ENCODE measurements around the gene RFX2. TPM values are rescaled to one million over a fixed set of nuclear protein-coding genes. Genes with fewer than 3 reads are reported as not detected.

RFX2 gene
- polyA plus RNA-seq, 2 of the 4 experiments (the other 2 are of a cell fraction): 3.7 to 3.9 TPM

- CTCF ChIA-PET: interaction anchor here (0.9 to 9.0 kb wide), 5 partner anchors 11 to 148 kb away, joined by 3 to 47 read pairs (median 4); no protein-coding TSS in a partner anchor
- peaks cover 30% of the 10 kb centered on the region; the same call in 2 of the 3 replicates for H3K4me1 ChIP-seq
- no peak for DNase-seq (ENCODE audit: low read depth in 1 of 2, low spot score in 1 of 2)
- WGBS (ENCODE audit: missing lambda C conversion rate): 90% methylated on average over 18 of the region's 18 CpGs
- TF ChIP-seq BHLHE40 (IDR thresholded peaks at IDR 0.05; ENCODE audit: low read depth, low read length) (no peak), POLR2A (IDR thresholded peaks at IDR 0.05; ENCODE audit: low read length) (no peak)
- H3K27ac ChIP-seq: no peak overlapping the region
- no peaks in the 10 kb centered on the region for H3K9me3 ChIP-seq
- no peak for FAIRE-seq
- POLR2A ChIA-PET: interaction anchor here (1.1 kb wide), 1 partner anchor 124 kb away, joined by 3 read pairs; no protein-coding TSS in a partner anchor
- H3K4me2 ChIP-seq: no peak overlapping the region
- H3K4me3 ChIP-seq: no peak overlapping the region
- ATAC-seq: no peak
These were observed 157.9 kb downstream of the RFX2 start for GRCh38 chr19:5952193-5953029.

DNA sequence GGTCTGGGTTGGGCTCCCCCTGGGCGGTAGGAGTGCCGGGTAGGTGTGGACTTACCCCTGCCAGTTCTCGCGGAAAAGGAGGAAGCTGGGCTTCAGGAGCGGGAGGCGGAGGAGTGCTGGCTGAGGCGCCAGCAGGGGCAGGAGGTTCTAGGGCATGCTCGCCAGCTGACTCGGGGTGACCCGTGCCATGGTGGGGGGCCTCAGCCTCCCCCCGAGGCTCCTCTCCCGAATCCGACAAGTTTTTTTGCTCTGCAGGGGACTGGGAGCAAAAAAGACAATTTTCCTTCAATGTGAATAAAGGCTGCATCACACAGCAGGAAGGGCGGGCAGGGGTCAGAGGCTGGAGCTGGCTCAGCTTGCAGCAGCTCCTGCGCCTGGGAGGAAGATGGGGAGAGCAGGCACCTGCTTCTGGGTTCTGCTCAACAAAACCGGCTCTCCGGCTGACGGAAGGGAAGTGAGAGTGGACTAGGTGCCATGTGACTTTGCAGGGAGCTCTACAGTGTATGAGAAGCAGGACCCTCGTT, 158.9 kb downstream of the RFX2 start:
- no peak for ATAC-seq
- ChIA-PET POLR2A (interaction anchor here (1.1 kb wide), 1 partner anchor 123 kb away, joined by 3 read pairs; no protein-coding TSS in a partner anchor), CTCF (interaction anchor here (0.7 to 9.0 kb wide), 3 partner anchors 11 to 34 kb away, joined by 3 to 47 read pairs (median 3); no protein-coding TSS in a partner anchor)
- Histone ChIP-seq H3K4me3 (no peak overlapping the region), H3K9me3 (no peaks in the 10 kb centered on the region), H3K4me1 (peaks cover 30% of the 10 kb centered on the region; the same call in 2 of the 3 replicates), H3K27ac (no peak overlapping the region), H3K4me2 (no peak overlapping the region)
- TF ChIP-seq ZC3H11A (IDR thresholded peaks at IDR 0.05): no peak
- no peak for TF ChIP-seq ELK1 (IDR thresholded peaks at IDR 0.05; ENCODE audit: low read depth, low read length)
- no peak for TF ChIP-seq RFX5 (IDR thresholded peaks at IDR 0.05)
- TF ChIP-seq, protein P1, sequence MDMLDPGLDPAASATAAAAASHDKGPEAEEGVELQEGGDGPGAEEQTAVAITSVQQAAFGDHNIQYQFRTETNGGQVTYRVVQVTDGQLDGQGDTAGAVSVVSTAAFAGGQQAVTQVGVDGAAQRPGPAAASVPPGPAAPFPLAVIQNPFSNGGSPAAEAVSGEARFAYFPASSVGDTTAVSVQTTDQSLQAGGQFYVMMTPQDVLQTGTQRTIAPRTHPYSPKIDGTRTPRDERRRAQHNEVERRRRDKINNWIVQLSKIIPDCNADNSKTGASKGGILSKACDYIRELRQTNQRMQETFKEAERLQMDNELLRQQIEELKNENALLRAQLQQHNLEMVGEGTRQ (IDR thresholded peaks at IDR 0.05): no peak
- no peak for TF ChIP-seq MYC (IDR thresholded peaks at IDR 0.05; ENCODE audit: borderline replicate concordance, low read length)
- TF ChIP-seq CBX2 (IDR thresholded peaks at IDR 0.05; ENCODE audit: borderline replicate concordance, low read depth): no peak
- no peak for TF ChIP-seq MAFK (IDR thresholded peaks at IDR 0.05; ENCODE audit: partially characterized antibody)
- TF ChIP-seq JUNB (IDR thresholded peaks at IDR 0.05): no peak
- TF ChIP-seq RCOR1 (IDR thresholded peaks at IDR 0.05; ENCODE audit: low read depth, low read length): no peak
- 89% methylated on average over 15 of the region's 19 CpGs for WGBS (ENCODE audit: missing lambda C conversion rate)
- DNase-seq (ENCODE audit: low read depth in 1 of 2, low spot score in 1 of 2): no peak
- FAIRE-seq: no peak

- Histone ChIP-seq H3K4me3 (no peak overlapping the region), H3K27ac (no peak overlapping the region), H3K4me2 (no peak overlapping the region), H3K9me3 (no peaks in the 10 kb centered on the region), H3K4me1 (peaks cover 27% of the 10 kb centered on the region; the same call in 2 of the 3 replicates)
- CTCF ChIA-PET: interaction anchor here (0.7 to 9.0 kb wide), 2 partner anchors 12 to 17 kb away, joined by 3 to 47 read pairs; no protein-coding TSS in a partner anchor
- WGBS (ENCODE audit: missing lambda C conversion rate): 87% methylated on average over 3 of the region's 3 CpGs
- TF ChIP-seq MYC (IDR thresholded peaks at IDR 0.05; ENCODE audit: borderline replicate concordance, low read length) (no peak), SMC3 (IDR thresholded peaks at IDR 0.05) (no peak), KDM1A (IDR thresholded peaks at IDR 0.05; ENCODE audit: low read depth) (no peak), NFE2L2 (conservative IDR thresholded peaks at IDR 0.05; ENCODE audit: low read length) (no peak), REST (IDR thresholded peaks at IDR 0.05) (no peak), NPAS2 (CRISPR knock-in tag; IDR thresholded peaks at IDR 0.05; ENCODE audit: borderline replicate concordance) (no peak), MAFK (IDR thresholded peaks at IDR 0.05; ENCODE audit: partially characterized antibody) (no peak), MAX (IDR thresholded peaks at IDR 0.05) (no peak), HDAC2 (IDR thresholded peaks at IDR 0.05) (no peak), CBX8 (IDR thresholded peaks at IDR 0.05) (no peak), RARB (CRISPR knock-in tag; IDR thresholded peaks at IDR 0.05) (no peak)
- TF ChIP-seq, protein P2, sequence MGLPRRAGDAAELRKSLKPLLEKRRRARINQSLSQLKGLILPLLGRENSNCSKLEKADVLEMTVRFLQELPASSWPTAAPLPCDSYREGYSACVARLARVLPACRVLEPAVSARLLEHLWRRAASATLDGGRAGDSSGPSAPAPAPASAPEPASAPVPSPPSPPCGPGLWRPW (IDR thresholded peaks at IDR 0.05): no peak
- FAIRE-seq (no peak), DNase-seq (ENCODE audit: low read depth in 1 of 2, low spot score in 1 of 2) (no peak), ATAC-seq (no peak)
- POLR2A ChIA-PET: no interaction called here
These were observed 159.6 kb downstream of the RFX2 start for GRCh38 chr19:5950741-5951140.
